ENCODE data around the gene MYRF. TPM values are rescaled to one million over a fixed set of nuclear protein-coding genes. Genes with fewer than 3 reads are reported as not detected.

Gene MYRF
- total and polyA plus RNA-seq, 4 experiments from 2014 or later = 0.44 to 1.6 (median 0.89) TPM

DNA sequence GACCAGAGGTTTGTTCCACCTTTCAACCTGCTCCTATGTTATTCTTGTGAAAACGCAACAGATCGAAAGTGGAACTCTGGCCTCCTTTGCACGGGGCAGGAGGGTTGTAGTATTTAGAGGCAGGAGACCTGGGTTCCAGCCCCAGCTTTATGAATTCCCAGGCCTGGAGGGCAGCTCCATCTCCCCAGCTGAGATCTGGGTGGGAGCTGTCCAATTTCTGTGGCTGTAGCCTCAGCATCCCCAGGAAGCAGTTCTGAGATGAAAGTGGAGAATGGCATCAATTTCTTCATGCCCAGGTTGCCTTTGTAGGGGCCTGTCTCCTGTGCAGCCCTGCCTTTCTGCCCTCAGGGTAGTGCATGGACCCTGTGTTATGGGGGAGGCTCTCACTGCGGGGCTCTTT, 79.8 kb downstream of the MYRF start:
- H3K27me3 Mint-ChIP-seq = peaks cover 9 to 12% of the 10 kb centered on the region in 2 donors
- intact Hi-C loops (cut with micrococcal nuclease) = no loop called here
- CTCF ChIA-PET (ENCODE audit: partially characterized antibody) = no interaction called here

DNA sequence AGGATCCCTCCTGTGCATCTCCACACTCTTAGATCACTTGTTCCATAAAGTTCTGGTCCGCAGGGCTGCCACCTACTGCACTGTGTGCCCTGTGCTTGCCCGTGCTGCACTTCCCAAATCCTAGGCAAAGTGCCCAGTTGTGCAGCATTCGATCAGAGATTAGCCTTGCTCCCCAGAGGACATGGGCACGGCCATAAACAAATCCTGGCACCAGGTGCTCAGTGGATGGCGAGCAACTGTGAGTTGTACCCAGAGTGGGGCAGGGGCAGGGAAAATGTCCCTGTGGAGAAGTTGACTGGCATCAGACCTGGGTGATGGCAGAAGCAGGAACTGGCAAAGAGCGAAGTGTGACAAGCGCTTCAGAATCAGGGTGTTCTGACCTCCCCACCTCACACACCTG, 80.3 kb downstream of the MYRF start:
- Mint-ChIP-seq H3K9me3 (no peaks in the 10 kb centered on the region), H3K36me3 (no peaks in the 10 kb centered on the region), H3K4me1 (peaks cover 15 to 47% (median 30%) of the 10 kb centered on the region in 4 donors), H3K27me3 (peaks cover 9 to 11% of the 10 kb centered on the region in 2 donors), H3K4me3 (no peak overlapping the region), H3K27ac (peak overlapping the region in 2 of 7 donors; percentile 47 to 98)
- Histone ChIP-seq H3K27me3 (ENCODE audit: insufficient read depth, low read length) (peaks cover 3% of the 10 kb centered on the region), H3K27ac (ENCODE audit: low read depth, low read length) (no peak overlapping the region), H3K4me3 (ENCODE audit: low read length in 2 of 2) (no peak overlapping the region), H3K9me3 (ENCODE audit: control insufficient read depth in 1 of 2, low read length in 2 of 2) (no peaks in the 10 kb centered on the region), H3K4me1 (ENCODE audit: insufficient read depth, low read length) (peaks cover 33% of the 10 kb centered on the region), H3K36me3 (ENCODE audit: insufficient read depth, low read length) (no peaks in the 10 kb centered on the region)
- no peak for DNase-seq
- CTCF ChIA-PET (ENCODE audit: partially characterized antibody) = no interaction called here
- POLR2A ChIA-PET (ENCODE audit: partially characterized antibody) = no interaction called here
- intact Hi-C loops (cut with micrococcal nuclease) = no loop called here

More for the DNA sequence above, 79.8 kb downstream of the MYRF start:
- H3K4me1 Mint-ChIP-seq = peaks cover 15 to 48% (median 31%) of the 10 kb centered on the region in 4 donors
- Histone ChIP-seq H3K27ac (ENCODE audit: low read depth, low read length) (no peak overlapping the region), H3K4me1 (ENCODE audit: insufficient read depth, low read length) (peaks cover 39% of the 10 kb centered on the region), H3K36me3 (ENCODE audit: insufficient read depth, low read length) (no peaks in the 10 kb centered on the region), H3K27me3 (ENCODE audit: insufficient read depth, low read length) (peaks cover 3% of the 10 kb centered on the region), H3K9me3 (ENCODE audit: control insufficient read depth in 1 of 2, low read length in 2 of 2) (no peaks in the 10 kb centered on the region), H3K4me3 (ENCODE audit: low read length in 2 of 2) (no peak overlapping the region)
- no peak for DNase-seq
- H3K27ac Mint-ChIP-seq = no peak overlapping the region
- no peak overlapping the region for H3K4me3 Mint-ChIP-seq
- H3K9me3 Mint-ChIP-seq = no peaks in the 10 kb centered on the region
- POLR2A ChIA-PET (ENCODE audit: partially characterized antibody) = no interaction called here
- no peaks in the 10 kb centered on the region for H3K36me3 Mint-ChIP-seq

DNA sequence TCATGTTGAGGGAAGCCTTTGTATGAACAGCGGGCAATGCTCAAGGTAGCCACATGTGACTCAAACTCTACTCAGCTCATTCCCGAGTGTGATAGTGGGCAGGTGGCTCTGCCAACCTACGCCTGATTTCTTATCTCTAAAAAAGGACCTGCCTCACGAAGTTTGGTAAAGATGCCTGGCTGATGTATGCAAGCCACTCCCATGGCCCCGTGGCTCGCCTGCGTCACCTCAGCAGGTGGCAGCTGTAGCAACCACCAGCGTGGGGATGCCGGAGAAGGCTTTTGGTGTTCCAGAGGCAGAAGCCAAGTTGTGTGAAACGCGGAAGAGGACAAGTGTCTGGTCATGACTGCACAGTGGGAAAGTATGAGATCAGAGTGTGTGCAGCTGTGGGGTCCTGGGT, 81.0 kb downstream of the MYRF start:
- DNase-seq = peak in 1 of 5 donors; percentile 64
- POLR2A ChIA-PET (ENCODE audit: partially characterized antibody) = interaction anchor here (1.3 to 2.2 kb wide), 3 partner anchors 18 to 135 kb away, joined by 3 to 22 read pairs (median 6); partner anchors contain the start of genes FADS1 and FTH1
- Mint-ChIP-seq H3K36me3 (no peaks in the 10 kb centered on the region), H3K4me1 (peaks cover 15 to 40% (median 27%) of the 10 kb centered on the region in 4 donors), H3K4me3 (peak overlapping the region in 3 of 8 donors; percentile 23 to 72 (median 69)), H3K9me3 (no peaks in the 10 kb centered on the region), H3K27ac (peak overlapping the region in 3 of 7 donors; percentile 25 to 98 (median 83)), H3K27me3 (peaks cover 9 to 11% of the 10 kb centered on the region in 2 donors)
- H3K4me3 ChIP-seq (ENCODE audit: low read length in 2 of 2) = no peak overlapping the region
- peaks cover 3% of the 10 kb centered on the region for H3K27me3 ChIP-seq (ENCODE audit: insufficient read depth, low read length)
- no peaks in the 10 kb centered on the region for H3K36me3 ChIP-seq (ENCODE audit: insufficient read depth, low read length)
- no peak overlapping the region for H3K27ac ChIP-seq (ENCODE audit: low read depth, low read length)
- intact Hi-C loops (cut with micrococcal nuclease) = no loop called here
- peaks cover 28% of the 10 kb centered on the region for H3K4me1 ChIP-seq (ENCODE audit: insufficient read depth, low read length)
- CTCF ChIA-PET (ENCODE audit: partially characterized antibody) = interaction anchor here (2.4 kb wide), 1 partner anchor 36 kb away, joined by 12 read pairs; no protein-coding TSS in a partner anchor
- no peaks in the 10 kb centered on the region for H3K9me3 ChIP-seq (ENCODE audit: control insufficient read depth in 1 of 2, low read length in 2 of 2)

DNA sequence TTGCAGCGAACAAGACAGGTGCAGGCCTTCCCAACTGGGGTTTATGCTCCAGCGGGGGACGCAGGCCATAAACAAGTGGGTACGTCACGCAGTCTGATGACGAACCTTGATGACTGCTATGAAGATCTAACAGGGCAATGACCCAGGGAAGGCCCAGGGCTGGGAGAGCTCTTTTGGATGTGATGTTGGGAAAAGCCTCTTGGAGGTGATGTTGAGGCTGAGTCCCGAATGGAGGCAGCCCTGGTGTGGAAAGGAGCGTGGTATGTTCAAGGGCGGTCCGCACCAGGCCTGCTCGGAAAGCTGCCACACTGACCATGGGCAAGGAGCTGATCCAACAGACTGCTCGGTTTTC, 81.5 kb downstream of the MYRF start:
- Histone ChIP-seq H3K27me3 (ENCODE audit: insufficient read depth, low read length) (peaks cover 3% of the 10 kb centered on the region), H3K9me3 (ENCODE audit: control insufficient read depth in 1 of 2, low read length in 2 of 2) (no peaks in the 10 kb centered on the region), H3K4me3 (ENCODE audit: low read length in 2 of 2) (no peak overlapping the region), H3K36me3 (ENCODE audit: insufficient read depth, low read length) (no peaks in the 10 kb centered on the region), H3K27ac (ENCODE audit: low read depth, low read length) (no peak overlapping the region), H3K4me1 (ENCODE audit: insufficient read depth, low read length) (peaks cover 25% of the 10 kb centered on the region)
- CTCF ChIA-PET (ENCODE audit: partially characterized antibody) = interaction anchor here (0.6 to 2.4 kb wide), 2 partner anchors 37 to 40 kb away, joined by 3 to 12 read pairs; no protein-coding TSS in a partner anchor
- DNase-seq = no peak
- Mint-ChIP-seq H3K27me3 (peaks cover 8 to 11% of the 10 kb centered on the region in 2 donors), H3K27ac (peak overlapping the region in 5 of 7 donors; percentile 27 to 98 (median 60)), H3K36me3 (no peaks in the 10 kb centered on the region), H3K4me1 (peaks cover 13 to 36% (median 26%) of the 10 kb centered on the region in 4 donors), H3K4me3 (peak overlapping the region in 3 of 8 donors; percentile 59 to 72 (median 69)), H3K9me3 (no peaks in the 10 kb centered on the region)
- POLR2A ChIA-PET (ENCODE audit: partially characterized antibody) = interaction anchor here (1.3 to 2.2 kb wide), 3 partner anchors 18 to 135 kb away, joined by 3 to 22 read pairs (median 6); partner anchors contain the start of genes FADS1 and FTH1
- intact Hi-C loops (cut with micrococcal nuclease) = no loop called here

DNA sequence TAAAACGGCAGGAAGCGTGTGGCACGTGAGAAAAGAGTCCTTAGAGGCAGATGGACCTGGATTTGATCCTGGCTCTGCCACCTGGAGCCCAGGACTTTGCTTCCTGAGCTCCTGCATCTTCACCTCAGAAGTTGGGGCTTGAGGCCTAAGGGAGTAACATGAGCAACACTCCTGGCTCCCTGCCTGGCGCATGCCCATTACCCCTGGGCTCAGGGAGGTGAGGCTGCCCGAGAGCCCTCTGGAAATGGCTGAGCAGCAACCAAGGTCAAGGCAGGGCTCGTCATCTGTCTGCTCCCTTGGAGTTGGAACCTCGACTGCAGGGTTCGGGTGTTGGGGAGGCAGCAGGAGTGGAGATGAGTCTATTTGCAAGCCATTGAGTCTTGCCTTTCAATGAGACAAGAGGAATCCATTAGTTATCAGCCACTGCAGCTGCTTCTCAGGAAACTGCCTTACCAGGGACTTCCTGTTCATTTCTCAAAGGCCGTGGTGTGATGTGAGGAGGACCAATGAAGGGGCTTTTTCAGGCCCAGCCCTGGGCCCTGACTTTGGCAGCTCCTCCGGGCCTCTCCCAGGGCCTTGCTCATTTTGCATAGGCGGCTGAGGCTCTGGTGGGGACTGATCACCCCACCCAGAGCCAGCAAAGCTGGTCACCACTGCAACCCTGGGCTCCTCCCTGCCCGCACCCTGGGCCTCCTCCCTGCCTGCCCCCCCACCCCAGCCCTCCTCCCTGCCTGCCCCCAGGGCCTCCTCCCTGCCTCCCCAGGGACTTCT, 82.0 kb downstream of the MYRF start:
- Mint-ChIP-seq H3K27ac (peak overlapping the region in 6 of 7 donors; percentile 33 to 98 (median 60)), H3K4me1 (peaks cover 13 to 32% (median 23%) of the 10 kb centered on the region in 4 donors), H3K9me3 (no peaks in the 10 kb centered on the region), H3K4me3 (peak overlapping the region in 5 of 8 donors; percentile 28 to 70 (median 59)), H3K27me3 (peaks cover 6 to 11% of the 10 kb centered on the region in 2 donors), H3K36me3 (no peaks in the 10 kb centered on the region)
- Histone ChIP-seq H3K27ac (ENCODE audit: low read depth, low read length) (peak overlapping the region; percentile 28), H3K4me3 (ENCODE audit: low read length in 2 of 2) (no peak overlapping the region), H3K4me1 (ENCODE audit: insufficient read depth, low read length) (peaks cover 20% of the 10 kb centered on the region), H3K9me3 (ENCODE audit: control insufficient read depth in 1 of 2, low read length in 2 of 2) (no peaks in the 10 kb centered on the region), H3K27me3 (ENCODE audit: insufficient read depth, low read length) (peaks cover 3% of the 10 kb centered on the region), H3K36me3 (ENCODE audit: insufficient read depth, low read length) (no peaks in the 10 kb centered on the region)
- ChIA-PET POLR2A (ENCODE audit: partially characterized antibody) (interaction anchor here (1.3 to 2.2 kb wide), 3 partner anchors 19 to 134 kb away, joined by 3 to 22 read pairs (median 6); partner anchors contain the start of genes FADS1 and FTH1), CTCF (ENCODE audit: partially characterized antibody) (interaction anchor here (0.6 to 2.4 kb wide), 2 partner anchors 37 to 41 kb away, joined by 3 to 12 read pairs; no protein-coding TSS in a partner anchor)
- peak; percentile 29 to 74 (median 49) for DNase-seq
- intact Hi-C loops (cut with micrococcal nuclease) = no loop called here

DNA sequence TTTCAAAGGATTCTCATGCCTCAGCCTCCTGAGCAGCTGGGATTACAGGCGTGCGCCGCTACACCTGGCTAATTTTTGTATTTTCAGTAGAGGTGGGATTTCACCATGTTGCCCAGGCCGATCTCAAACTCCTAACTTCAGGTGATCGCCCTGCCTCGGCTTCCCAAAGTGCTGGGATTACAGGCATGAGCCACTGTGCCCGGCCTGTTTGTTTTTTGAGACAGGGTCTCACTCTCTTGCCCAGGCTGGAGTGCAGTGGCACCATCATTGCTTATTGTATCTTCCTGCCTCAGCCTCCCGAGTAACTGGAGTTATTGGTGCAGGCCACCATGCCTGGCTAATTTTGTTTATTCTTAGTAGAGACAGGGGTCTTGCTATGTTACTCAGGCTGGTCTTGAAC, 83.8 kb downstream of the MYRF start:
- no peaks in the 10 kb centered on the region for H3K27me3 ChIP-seq (ENCODE audit: insufficient read depth, low read length)
- ChIA-PET POLR2A (ENCODE audit: partially characterized antibody) (no interaction called here), CTCF (ENCODE audit: partially characterized antibody) (no interaction called here)
- Mint-ChIP-seq H3K36me3 (no peaks in the 10 kb centered on the region), H3K4me1 (peaks cover 13 to 24% (median 20%) of the 10 kb centered on the region in 4 donors), H3K27ac (peak overlapping the region in 2 of 7 donors; percentile 31 to 94), H3K4me3 (no peak overlapping the region), H3K9me3 (peaks cover 0 to 2% (median 0%) of the 10 kb centered on the region in 8 donors), H3K27me3 (peaks cover 3 to 5% of the 10 kb centered on the region in 2 donors)
- intact Hi-C loops (cut with micrococcal nuclease) = no loop called here
- H3K9me3 ChIP-seq (ENCODE audit: control insufficient read depth in 1 of 2, low read length in 2 of 2) = no peaks in the 10 kb centered on the region
- peaks cover 3% of the 10 kb centered on the region for H3K36me3 ChIP-seq (ENCODE audit: insufficient read depth, low read length)
- no peak for DNase-seq
- no peak overlapping the region for H3K4me3 ChIP-seq (ENCODE audit: low read length in 2 of 2)
- peaks cover 20% of the 10 kb centered on the region for H3K4me1 ChIP-seq (ENCODE audit: insufficient read depth, low read length)
- no peak overlapping the region for H3K27ac ChIP-seq (ENCODE audit: low read depth, low read length)

DNA sequence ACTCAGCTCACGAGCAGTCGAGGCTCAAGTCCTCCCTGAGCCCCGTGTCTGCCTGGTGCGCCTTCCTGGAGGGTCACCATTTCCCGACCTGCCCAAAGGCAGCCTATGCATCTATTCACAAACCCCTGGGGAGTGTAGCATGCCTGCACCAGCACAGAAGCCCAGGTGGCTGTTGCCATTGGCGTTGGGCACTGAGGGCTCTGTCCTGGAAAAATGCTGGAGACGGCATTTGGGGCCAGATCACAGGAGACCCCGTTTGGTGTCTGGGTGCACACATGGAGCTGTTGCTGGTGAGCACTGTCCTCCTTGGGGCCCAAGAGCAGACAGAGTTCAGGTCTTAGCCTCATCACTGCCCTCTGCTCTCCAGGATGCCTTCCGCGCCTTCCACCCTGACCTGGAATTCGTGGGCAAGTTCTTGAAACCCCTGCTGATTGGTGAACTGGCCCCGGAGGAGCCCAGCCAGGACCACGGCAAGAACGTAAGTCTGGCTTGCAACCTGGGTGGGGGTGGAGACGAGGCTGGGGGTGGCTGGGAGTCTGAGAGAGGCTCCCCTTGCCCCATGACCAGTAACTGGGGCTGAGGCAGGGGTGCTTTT, 85.1 kb downstream of the MYRF start:
- peaks cover 0 to 2% (median 0%) of the 10 kb centered on the region in 8 donors for H3K9me3 Mint-ChIP-seq
- intact Hi-C loops (cut with micrococcal nuclease) = no loop called here
- Histone ChIP-seq H3K27ac (ENCODE audit: low read depth, low read length) (no peak overlapping the region), H3K4me3 (ENCODE audit: low read length in 2 of 2) (no peak overlapping the region), H3K27me3 (ENCODE audit: insufficient read depth, low read length) (no peaks in the 10 kb centered on the region), H3K4me1 (ENCODE audit: insufficient read depth, low read length) (peaks cover 20% of the 10 kb centered on the region), H3K9me3 (ENCODE audit: control insufficient read depth in 1 of 2, low read length in 2 of 2) (no peaks in the 10 kb centered on the region), H3K36me3 (ENCODE audit: insufficient read depth, low read length) (peaks cover 3% of the 10 kb centered on the region)
- no peaks in the 10 kb centered on the region for H3K36me3 Mint-ChIP-seq
- H3K4me1 Mint-ChIP-seq = peaks cover 13 to 24% (median 19%) of the 10 kb centered on the region in 4 donors
- no peak overlapping the region for H3K27ac Mint-ChIP-seq
- H3K27me3 Mint-ChIP-seq = peaks cover 2% of the 10 kb centered on the region in 2 donors
- no peak for DNase-seq
- no peak overlapping the region for H3K4me3 Mint-ChIP-seq
- ChIA-PET CTCF (ENCODE audit: partially characterized antibody) (interaction anchor here (1.2 kb wide), 1 partner anchor 473 kb away, joined by 3 read pairs; no protein-coding TSS in a partner anchor), POLR2A (ENCODE audit: partially characterized antibody) (no interaction called here)
